Panc1 (cell line): ENCODE results near the gene CYP4F2. TPM values are rescaled to one million over a fixed set of nuclear protein-coding genes. Genes with fewer than 3 reads are reported as not detected.

Experiments
- ATAC-seq: fragments of 200-7000 bp; cut with Tn5 transposase; 2 replicates; pipeline ENCODE4 v1.9.1; 2020; ENCODE audit warnings: mild to moderate bottlenecking, moderate library complexity
- BruUV-seq: library from RNA; stranded (reverse); fragments of 400-500 nt; replicated peaks from 2 replicates; lab custom pipeline; 2021; lab: Mats Ljungman, UMichigan
- CTCF ChIA-PET: fragments of 300-600 bp; sonication (Branson Sonifier 250); formaldehyde crosslinking; loops from one replicate; lab custom pipeline; 2022; ENCODE audit warnings: antibody characterized with exemption; lab: Charles Lee
- POLR2A ChIA-PET: fragments of 300-600 bp; sonication (Branson Sonifier 250); formaldehyde crosslinking; loops from one replicate; lab custom pipeline; 2022; ENCODE audit warnings: antibody characterized with exemption; lab: Charles Lee
- DNase-seq: peaks from one replicate; pipeline ENCODE4 v3.0.0-alpha.2; 2010; ENCODE audit warnings: low read depth, low spot score
- H3K27ac ChIP-seq: 2 replicates; pipeline ENCODE4 v1.5.1; 2011; ENCODE audit warnings: mild to moderate bottlenecking, low read length, inconsistent platforms
- H3K27me3 ChIP-seq: fragments of 200-500 bp; sonication (Bioruptor generic); 2 replicates; pipeline ENCODE4 v1.6.0; 2014; ENCODE audit warnings: low read length, inconsistent platforms; ENCODE audit not compliant: control insufficient read depth, insufficient read depth
- H3K36me3 ChIP-seq: fragments of 200-500 bp; sonication (Bioruptor generic); 2 replicates; pipeline ENCODE4 v1.5.1; 2014; ENCODE audit warnings: inconsistent platforms, mild to moderate bottlenecking, low read length, moderate library complexity; ENCODE audit not compliant: control insufficient read depth, insufficient read depth
- H3K4me1 ChIP-seq: 2 replicates; pipeline ENCODE4 v1.5.1; 2011; ENCODE audit warnings: inconsistent platforms, mild to moderate bottlenecking, low read length, moderate library complexity; ENCODE audit not compliant: control insufficient read depth, insufficient read depth
- H3K4me3 ChIP-seq, 2 experiments: 2 replicates each; pipeline ENCODE4 v1.5.1; 2011 to 2012; ENCODE audit warnings: low read depth in 2 of 2, low read length in 2 of 2, mild to moderate bottlenecking in 2 of 2, inconsistent platforms in 1 of 2, moderate library complexity in 1 of 2
- H3K9me3 ChIP-seq: fragments of 200-500 bp; sonication (Bioruptor generic); 2 replicates; pipeline ENCODE4 v1.5.1; 2014; ENCODE audit warnings: low read depth, mild to moderate bottlenecking, inconsistent platforms, low read length, moderate library complexity; ENCODE audit not compliant: control insufficient read depth, insufficient read depth
- CTCF ChIP-seq: fragments of 450-650 bp; IDR thresholded peaks from 2 replicates; pipeline ENCODE4 v1.5.1; 2017; ENCODE audit warnings: mild to moderate bottlenecking
- POLR2AphosphoS5 ChIP-seq: IDR thresholded peaks from 2 replicates; pipeline ENCODE4 v1.6.1; 2012; ENCODE audit warnings: mild to moderate bottlenecking, low read depth, low read length, moderate library complexity
- REST ChIP-seq, 2 experiments: IDR thresholded peaks; 2 replicates each; pipeline ENCODE4 v1.6.1; 2011 to 2012; ENCODE audit warnings: low read depth in 2 of 2, control low read depth in 1 of 2, low read length in 1 of 2, mild to moderate bottlenecking in 1 of 2, moderate library complexity in 1 of 2; ENCODE audit not compliant: insufficient read depth in 1 of 2
- SIN3A ChIP-seq: IDR thresholded peaks from 2 replicates; pipeline ENCODE4 v1.6.1; 2012; ENCODE audit warnings: low read depth, mild to moderate bottlenecking, low read length, moderate library complexity, borderline replicate concordance; ENCODE audit not compliant: insufficient read depth
- TCF7L2 ChIP-seq: IDR thresholded peaks from 2 replicates; pipeline ENCODE4 v1.6.1; 2011; ENCODE audit warnings: mild to moderate bottlenecking, low read depth, low read length, inconsistent platforms
- in situ Hi-C: cut with HindIII; loops from 2 replicates; pipeline ENCODE4 v1.10.0; 2016; ENCODE audit warnings: low sequenced_read_pairs, low pct_unique_long_range_greater_than_20kb
- intact Hi-C: fragments of 100-400 bp; cut with micrococcal nuclease; formaldehyde crosslinking; loops from one replicate; pipeline ENCODE4 v1.10.0; 2022; ENCODE audit not compliant: unreplicated experiment
- total RNA-seq: library from RNA; stranded (reverse); gene quantifications from one replicate; pipeline ENCODE4 v1.2.1, GENCODE V29; 2021; ENCODE audit not compliant: unreplicated experiment

CYP4F2 gene
- total RNA-seq, 1 experiment from 2014 or later: 0.21 TPM

GRCh38 chr19:15944401-15944800 is 46.5 kb upstream of the CYP4F2 start:
- no peak for ATAC-seq
- Histone ChIP-seq H3K27ac (no peak overlapping the region), H3K4me3 (no peak overlapping the region), H3K27me3 (no peaks in the 10 kb centered on the region; the same call in 1 of the 2 replicates), H3K36me3 (no peaks in the 10 kb centered on the region), H3K9me3 (peaks cover 9% of the 10 kb centered on the region; the same call in 1 of the 2 replicates), H3K4me1 (no peaks in the 10 kb centered on the region)
- in situ Hi-C loops (no loop called here), intact Hi-C loops (no loop called here)
- DNase-seq: no peak
- ChIA-PET POLR2A (no interaction called here), CTCF (no interaction called here)
- TF ChIP-seq TCF7L2 (no peak), POLR2AphosphoS5 (no peak), CTCF (no peak), REST (IDR thresholded peaks at IDR 0.05; ENCODE audit: insufficient read depth in 1 of 2, low read depth in 2 of 2, low read length in 1 of 2) (no peak), SIN3A (no peak)
- BruUV-seq: no TSS peak

GRCh38 chr19:15937771-15938170 is 39.9 kb upstream of the CYP4F2 start:
- Histone ChIP-seq H3K27me3 (no peaks in the 10 kb centered on the region; the same call in 1 of the 2 replicates), H3K27ac (no peak overlapping the region), H3K36me3 (no peaks in the 10 kb centered on the region), H3K4me3 (no peak overlapping the region), H3K4me1 (no peaks in the 10 kb centered on the region), H3K9me3 (no peaks in the 10 kb centered on the region)
- intact Hi-C loops: no loop called here
- in situ Hi-C loops: no loop called here
- no peak for TF ChIP-seq POLR2AphosphoS5
- no peak for TF ChIP-seq CTCF
- no peak for TF ChIP-seq REST (IDR thresholded peaks at IDR 0.05; ENCODE audit: insufficient read depth in 1 of 2, low read depth in 2 of 2, low read length in 1 of 2)
- no peak for TF ChIP-seq SIN3A
- no peak for TF ChIP-seq TCF7L2
- DNase-seq: no peak
- ChIA-PET CTCF (no interaction called here), POLR2A (no interaction called here)
- no TSS peak for BruUV-seq
- no peak for ATAC-seq
